Stimulated activated CD4-positive, alpha-beta T cell treated with anti-CD3 and anti-CD28 coated beads, TNF-alpha, amount 100 ng/mL, for 1 hour (primary cell): Measurements from ENCODE around the gene MNT.

Experiments used
- DNase-seq, 3 donors: peaks; one replicate each; pipeline ENCODE4 v3.0.0-alpha.2; 2020; ENCODE audit warnings: low read depth in 3 of 3, low spot score in 1 of 3

The MNT gene

GRCh38 chr17:2383628-2384167 is 17.2 kb downstream of the MNT start:
- DNase-seq, result no peak

- no peak for DNase-seq
These were observed 19.8 kb downstream of the MNT start for GRCh38 chr17:2380950-2381649.

- DNase-seq, result no peak
These were observed 20.5 kb downstream of the MNT start for GRCh38 chr17:2380226-2380922.

- no peak for DNase-seq
These were observed 21.2 kb downstream of the MNT start for GRCh38 chr17:2379489-2380225.

- no peak for DNase-seq
These were observed 22.0 kb downstream of the MNT start for GRCh38 chr17:2378905-2379304.

- no peak for DNase-seq
These were observed 23.2 kb downstream of the MNT start for GRCh38 chr17:2377659-2378058.

- no peak for DNase-seq
These were observed 24.8 kb downstream of the MNT start for GRCh38 chr17:2376107-2376506.

- no peak for DNase-seq
These were observed 25.5 kb downstream of the MNT start for GRCh38 chr17:2375406-2375805.

- DNase-seq, result no peak
These were observed 26.1 kb downstream of the MNT start for GRCh38 chr17:2374549-2375285.

- DNase-seq, result no peak
These were observed 27.7 kb downstream of the MNT start for GRCh38 chr17:2373179-2373578.

GRCh38 chr17:2372681-2373080 is 28.2 kb downstream of the MNT start:
- no peak for DNase-seq

GRCh38 chr17:2372180-2372579 is 28.7 kb downstream of the MNT start:
- no peak for DNase-seq

- DNase-seq, result no peak
These were observed 29.4 kb downstream of the MNT start for GRCh38 chr17:2371183-2372130.

- no peak for DNase-seq
These were observed 30.7 kb downstream of the MNT start for GRCh38 chr17:2370211-2370589.

- no peak for DNase-seq
These were observed 31.2 kb downstream of the MNT start for GRCh38 chr17:2369551-2370210.

- no peak for DNase-seq
These were observed 31.8 kb downstream of the MNT start for GRCh38 chr17:2369039-2369438.

- DNase-seq, result no peak
These were observed 32.5 kb downstream of the MNT start for GRCh38 chr17:2368359-2368758.

GRCh38 chr17:2366747-2367494 is 33.9 kb downstream of the MNT start:
- no peak for DNase-seq

- no peak for DNase-seq
These were observed 35.7 kb downstream of the MNT start for GRCh38 chr17:2365132-2365531.
